Embryonic facial prominence (tissue), 1 donor: ENCODE measurements around the gene EEF2K.
"Not testable (repeated sequence)": the region's sequence is repeated elsewhere in the genome, so short reads cannot be mapped to it uniquely, and the experiment has no call there.

Source experiments
- DNase-seq: peaks from one replicate; pipeline ENCODE4 v3.0.0-alpha.2; 2016; ENCODE audit errors: extremely low spot score

Gene EEF2K

GRCh38 chr16:22296225-22297113 is 90.4 kb downstream of the EEF2K start:
- DNase-seq: no peak

GRCh38 chr16:22297114-22297870 is 91.2 kb downstream of the EEF2K start, which contains the start of gene POLR3E:
Gene POLR3E (plus strand): TSS chr16:22297409. CDS start chr16:22302969, 5,560 bp downstream.
- peak; percentile 94 for DNase-seq

- peak; percentile 62 for DNase-seq
These were observed 92.0 kb downstream of the EEF2K start for GRCh38 chr16:22297871-22298733.

DNA sequence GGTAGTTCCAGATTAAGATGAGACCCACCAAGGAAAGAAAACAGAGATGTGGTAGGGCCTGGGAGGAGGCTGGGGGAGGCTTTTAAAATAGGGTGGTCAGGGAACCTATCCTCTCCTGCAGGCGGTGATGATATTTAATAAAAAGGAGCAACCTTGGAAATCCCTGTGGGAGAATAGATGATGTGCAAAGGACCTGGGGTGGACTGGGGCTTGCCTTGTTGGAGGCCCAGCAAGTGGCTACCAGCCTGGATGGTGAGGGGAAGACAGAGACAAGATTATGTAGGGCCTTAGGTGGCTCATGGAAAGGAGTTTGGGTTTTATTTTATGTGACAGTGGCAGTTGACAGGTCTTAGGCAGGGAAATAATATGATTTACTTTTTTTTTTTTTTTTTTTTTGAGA is 93.0 kb downstream of the EEF2K start:
- no peak for DNase-seq

DNA sequence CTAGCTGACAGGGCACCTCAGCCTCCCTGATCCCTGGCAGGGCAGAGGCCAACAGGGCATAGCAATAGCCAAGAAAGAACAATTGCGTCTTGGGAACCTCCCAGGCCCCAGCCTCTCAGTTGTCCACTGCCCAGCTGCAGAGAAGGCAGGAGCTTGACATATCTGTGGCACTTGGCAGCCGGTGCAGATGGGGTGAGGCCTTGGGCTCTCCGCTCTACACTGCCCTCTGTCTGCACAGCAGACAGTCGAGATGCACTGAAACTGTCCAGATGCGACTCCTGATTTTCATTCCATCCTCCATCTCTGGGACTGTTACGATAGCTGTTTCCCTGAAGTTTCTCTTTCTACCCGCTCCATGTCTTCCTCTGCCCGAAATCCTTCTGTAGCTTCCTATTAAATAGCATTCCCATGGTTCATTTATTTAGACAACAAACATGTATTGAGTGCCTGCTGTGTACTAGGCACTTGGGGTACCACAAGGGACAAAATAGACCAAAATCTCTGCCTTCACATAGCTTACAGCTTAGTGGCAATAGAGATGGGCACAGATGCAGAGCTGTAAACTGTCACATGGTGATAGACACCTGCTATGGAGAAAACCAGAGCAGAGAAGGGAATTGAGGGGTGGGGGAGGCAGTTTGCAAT is 94.5 kb downstream of the EEF2K start:
- DNase-seq: no peak

- not testable (repeated sequence) for DNase-seq
These were observed 95.3 kb downstream of the EEF2K start for GRCh38 chr16:22301423-22301822.

DNA sequence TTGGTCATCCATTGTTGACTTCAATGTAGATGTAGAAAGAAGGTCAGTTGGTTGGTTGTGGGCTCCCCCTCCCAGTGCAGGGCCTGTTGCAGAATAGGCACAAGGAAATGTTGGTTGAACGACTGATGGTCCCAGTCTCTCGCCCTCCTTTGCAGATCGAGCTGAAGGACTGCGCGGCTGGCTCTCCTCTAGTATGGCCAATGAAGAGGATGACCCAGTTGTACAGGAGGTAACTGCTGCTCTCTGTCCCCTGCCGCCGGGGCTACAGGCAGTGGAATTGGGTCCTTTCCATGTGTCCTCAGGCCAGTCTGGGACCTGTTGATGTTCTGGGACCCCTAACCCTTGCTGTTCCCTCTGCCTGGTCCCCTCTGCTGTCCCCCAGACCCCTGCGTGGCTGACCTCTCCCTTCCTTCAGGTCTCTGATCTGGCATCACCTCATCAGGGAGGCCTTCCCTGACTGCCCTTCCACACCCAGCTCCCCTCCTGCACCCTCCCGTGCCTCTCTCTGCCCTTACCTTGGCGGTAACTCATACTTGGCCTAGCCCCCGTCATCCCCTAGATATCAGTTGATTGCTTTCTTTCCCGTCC is 96.8 kb downstream of the EEF2K start:
- DNase-seq: no peak

DNA sequence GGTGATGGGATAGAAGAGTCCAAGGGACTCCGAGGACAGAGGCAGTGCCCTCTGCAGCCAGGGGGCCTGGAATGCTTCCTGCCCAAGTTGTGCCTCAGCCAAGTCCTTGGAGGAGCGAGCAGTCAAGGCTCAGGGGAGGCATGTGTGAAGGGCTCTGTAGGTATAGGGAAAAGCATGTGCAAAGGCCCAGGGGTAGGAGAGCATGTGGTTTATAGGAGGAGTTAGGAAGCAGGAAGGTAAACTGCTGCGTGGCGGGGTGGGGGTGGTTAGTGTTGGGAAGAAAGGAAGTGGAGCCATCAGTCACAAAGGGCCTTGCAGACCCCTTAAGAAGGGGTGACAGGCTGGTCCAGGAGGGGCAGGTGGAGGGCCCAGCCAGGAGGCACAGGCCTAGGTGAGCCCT is 98.3 kb downstream of the EEF2K start:
- no peak for DNase-seq

DNA sequence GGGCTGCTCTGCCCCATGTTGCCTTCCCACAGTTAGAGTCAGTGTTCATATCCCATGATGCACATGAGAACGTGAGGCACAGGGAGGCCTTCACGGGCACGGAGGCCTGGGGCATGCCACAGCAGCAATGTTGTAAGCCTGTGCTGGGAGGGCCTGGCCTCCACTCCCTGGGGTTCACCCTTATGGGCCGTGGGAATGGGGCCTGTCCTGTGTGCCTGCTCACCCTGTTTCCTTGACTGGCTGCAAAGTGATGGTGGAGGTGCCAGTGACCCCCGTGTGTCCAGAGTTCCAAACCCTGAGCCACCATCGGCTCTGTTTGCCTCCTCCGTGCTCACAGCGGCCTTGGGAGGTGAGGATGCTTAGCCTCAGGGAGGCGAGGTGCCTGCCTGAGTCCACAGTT is 100.7 kb downstream of the EEF2K start:
- no peak for DNase-seq

DNA sequence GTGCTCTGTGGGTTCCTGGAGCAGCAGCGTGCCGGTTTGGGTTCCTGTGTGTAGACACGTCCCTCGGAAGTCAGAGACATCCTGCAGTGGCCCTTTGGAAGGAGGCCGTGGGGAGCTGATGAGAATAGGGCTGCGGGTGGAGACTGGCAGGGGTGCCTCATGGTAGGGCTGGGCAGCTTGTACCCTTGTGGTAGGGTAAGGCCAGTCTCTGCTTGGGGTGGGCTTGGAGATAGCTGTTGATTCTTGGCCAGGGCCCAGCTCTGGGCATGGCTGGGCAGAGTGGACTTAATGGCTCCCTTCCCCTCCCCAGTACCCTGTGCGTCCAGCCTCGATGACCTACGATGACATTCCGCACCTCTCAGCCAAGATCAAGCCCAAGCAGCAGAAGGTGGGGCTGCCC is 101.8 kb downstream of the EEF2K start:
- no peak for DNase-seq

- DNase-seq: no peak
These were observed 102.9 kb downstream of the EEF2K start for GRCh38 chr16:22308824-22309520.

- DNase-seq: no peak
These were observed 105.4 kb downstream of the EEF2K start for GRCh38 chr16:22311520-22311919.

GRCh38 chr16:22312897-22313781 is 107.1 kb downstream of the EEF2K start:
- DNase-seq: no peak

GRCh38 chr16:22313876-22314470 is 107.9 kb downstream of the EEF2K start:
- DNase-seq: no peak

GRCh38 chr16:22314661-22315626 is 108.9 kb downstream of the EEF2K start:
- no peak for DNase-seq

GRCh38 chr16:22315979-22316378 is 109.9 kb downstream of the EEF2K start:
- DNase-seq: no peak

GRCh38 chr16:22316411-22316811 is 110.3 kb downstream of the EEF2K start:
- DNase-seq: no peak
